C4-2B (cell line): Measurements from ENCODE around the gene GSDME.

Experiments
- H3K27ac ChIP-seq: fragments of 450-650 bp; 2 replicates; pipeline ENCODE4 v1.5.1; 2017
- CTCF ChIP-seq: fragments of 450-650 bp; conservative IDR thresholded peaks from 2 replicates; pipeline ENCODE4 v1.5.1; 2017; ENCODE audit warnings: mild to moderate bottlenecking
- ZFX ChIP-seq: fragments of 450-650 bp; IDR thresholded peaks from 2 replicates; pipeline ENCODE4 v1.6.1; 2017

GSDME gene

GRCh38 chr7:24763303-24763901, 6.1 kb upstream of the GSDME start:
- TF ChIP-seq ZFX (no peak), CTCF (no peak)
- no peak overlapping the region for H3K27ac ChIP-seq

GRCh38 chr7:24762771-24763170, 5.5 kb upstream of the GSDME start:
- TF ChIP-seq CTCF = no peak
- TF ChIP-seq ZFX = no peak
- no peak overlapping the region for H3K27ac ChIP-seq

GRCh38 chr7:24760968-24761367, 3.7 kb upstream of the GSDME start:
- H3K27ac ChIP-seq = no peak overlapping the region

GRCh38 chr7:24756545-24757352, 515 bp downstream of the GSDME start:
- no peak overlapping the region for H3K27ac ChIP-seq
- no peak for TF ChIP-seq CTCF
- TF ChIP-seq ZFX = no peak

More at GRCh38 chr7:24760968-24761367, 3.7 kb upstream of the GSDME start:
- TF ChIP-seq CTCF (no peak), ZFX (no peak)

- TF ChIP-seq ZFX = no peak
- TF ChIP-seq CTCF = no peak
- H3K27ac ChIP-seq = no peak overlapping the region
Measured at GRCh38 chr7:24755541-24756407, 1.5 kb downstream of the GSDME start.

- H3K27ac ChIP-seq = no peak overlapping the region
Measured at GRCh38 chr7:24754906-24755506, 2.3 kb downstream of the GSDME start.

More at GRCh38 chr7:24754906-24755506, 2.3 kb downstream of the GSDME start:
- TF ChIP-seq CTCF (no peak), ZFX (no peak)
